ENCODE results near the gene ACTG1. TPM values are rescaled to one million over a fixed set of nuclear protein-coding genes. Genes with fewer than 3 reads are reported as not detected.

Gene ACTG1
- total RNA-seq, 2 donors from 2014 or later: 4,489 to 4,790 TPM

- peak; percentile 81 for DNase-seq
- intact Hi-C loops (cut with DNase I): loop anchor here (5.0 kb wide), 1 partner anchor 195 kb away; no protein-coding TSS in a partner anchor
- H3K9ac ChIP-seq (ENCODE audit: low read depth in 2 of 2, low read length in 2 of 2): peak overlapping the region; percentile 70 to 98
- H3K27me3 ChIP-seq: peaks cover 4% of the 10 kb centered on the region
- TF ChIP-seq CTCF (IDR thresholded peaks at IDR 0.05): no peak
- H3K4me1 ChIP-seq: peaks cover 16% of the 10 kb centered on the region
- no peaks in the 10 kb centered on the region for H3K36me3 ChIP-seq
- peak overlapping the region; percentile 83 for H3K27ac ChIP-seq
- H3K9me3 ChIP-seq: no peaks in the 10 kb centered on the region
- H3K4me3 ChIP-seq: peak overlapping the region; percentile 60
Observed at GRCh38 chr17:81487487-81488275, 24.9 kb downstream of the ACTG1 start.

DNA sequence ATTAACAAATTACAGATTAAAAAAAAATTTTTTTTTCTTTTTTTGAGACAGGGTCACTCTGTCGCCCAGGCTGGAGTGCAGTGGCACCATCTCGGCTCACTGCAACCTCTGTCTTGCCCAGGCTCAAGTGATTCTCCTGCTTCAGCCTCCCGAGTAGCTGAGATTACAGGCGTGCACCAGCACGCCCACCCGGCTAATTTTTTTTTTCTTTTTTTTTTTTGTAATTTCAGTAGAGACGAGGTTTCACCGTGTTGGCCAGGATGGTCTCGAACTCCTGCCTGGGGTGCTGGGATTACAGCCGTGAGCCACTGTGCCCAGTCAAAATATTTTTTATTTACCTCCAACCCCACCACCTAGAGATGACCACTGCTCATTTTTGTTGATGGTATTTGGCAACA, 25.5 kb downstream of the ACTG1 start:
- no peaks in the 10 kb centered on the region for H3K9me3 ChIP-seq
- TF ChIP-seq CTCF (IDR thresholded peaks at IDR 0.05): no peak
- no peak overlapping the region for H3K9ac ChIP-seq (ENCODE audit: low read depth in 2 of 2, low read length in 2 of 2)
- intact Hi-C loops (cut with DNase I): loop anchor here (5.0 kb wide), 1 partner anchor 195 kb away; no protein-coding TSS in a partner anchor
- H3K4me3 ChIP-seq: no peak overlapping the region
- H3K36me3 ChIP-seq: no peaks in the 10 kb centered on the region
- no peak overlapping the region for H3K27ac ChIP-seq
- peaks cover 16% of the 10 kb centered on the region for H3K4me1 ChIP-seq
- peaks cover 4% of the 10 kb centered on the region for H3K27me3 ChIP-seq
- DNase-seq: no peak

DNA sequence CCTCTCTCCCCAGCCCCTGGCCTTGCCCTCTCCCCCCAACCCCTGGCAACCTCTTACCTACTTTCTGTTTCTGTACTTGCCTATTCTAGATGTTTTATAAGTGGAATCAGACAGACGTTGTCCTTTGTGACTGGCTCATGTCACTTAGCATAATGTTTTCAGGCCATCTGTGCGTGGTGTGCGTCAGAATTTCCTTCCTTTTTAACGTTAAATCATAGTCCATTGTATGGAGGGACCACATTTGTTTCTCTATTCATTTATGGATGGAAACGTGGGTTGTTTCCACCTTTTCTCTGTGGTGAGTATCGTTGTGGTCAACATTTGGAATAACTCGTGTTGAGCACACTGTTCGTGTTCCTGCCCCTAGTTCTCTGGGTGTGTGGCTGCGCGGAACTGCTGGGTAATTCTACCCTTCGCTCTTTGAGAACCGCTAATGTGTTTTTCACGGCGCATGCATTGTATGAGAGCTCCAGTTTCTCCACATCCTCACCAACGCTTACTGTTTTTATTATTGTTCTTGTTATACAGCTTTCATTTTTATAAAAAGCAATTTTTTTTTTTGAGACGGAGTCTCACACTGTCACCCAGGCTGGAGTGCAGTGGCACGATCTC, 26.3 kb downstream of the ACTG1 start:
- Histone ChIP-seq H3K4me1 (peaks cover 16% of the 10 kb centered on the region), H3K27me3 (peaks cover 4% of the 10 kb centered on the region), H3K9me3 (no peaks in the 10 kb centered on the region), H3K36me3 (no peaks in the 10 kb centered on the region), H3K27ac (no peak overlapping the region), H3K9ac (ENCODE audit: low read depth in 2 of 2, low read length in 2 of 2) (no peak overlapping the region), H3K4me3 (no peak overlapping the region)
- no peak for DNase-seq
- intact Hi-C loops (cut with DNase I): loop anchor here (5.0 kb wide), 1 partner anchor 194 kb away; no protein-coding TSS in a partner anchor
- no peak for TF ChIP-seq CTCF (IDR thresholded peaks at IDR 0.05)

- intact Hi-C loops (cut with DNase I): loop anchor here (2.0 to 5.0 kb wide), 2 partner anchors 82 to 232 kb away; no protein-coding TSS in a partner anchor
- Histone ChIP-seq H3K4me1 (peaks cover 16% of the 10 kb centered on the region), H3K27me3 (peaks cover 4% of the 10 kb centered on the region), H3K9ac (ENCODE audit: low read depth in 2 of 2, low read length in 2 of 2) (peak overlapping the region in 1 of 2 donors; percentile 49), H3K4me3 (peak overlapping the region; percentile 26), H3K27ac (no peak overlapping the region), H3K9me3 (no peaks in the 10 kb centered on the region), H3K36me3 (no peaks in the 10 kb centered on the region)
- DNase-seq: peak; percentile 86
- TF ChIP-seq CTCF (IDR thresholded peaks at IDR 0.05): peak; percentile 99
Observed at GRCh38 chr17:81484195-81484979, 28.2 kb downstream of the ACTG1 start.

- H3K4me1 ChIP-seq: peaks cover 16% of the 10 kb centered on the region
Observed at GRCh38 chr17:81483862-81484194, 28.8 kb downstream of the ACTG1 start.

More at GRCh38 chr17:81483862-81484194, 28.8 kb downstream of the ACTG1 start:
- Histone ChIP-seq H3K36me3 (no peaks in the 10 kb centered on the region), H3K27ac (no peak overlapping the region), H3K27me3 (peaks cover 4% of the 10 kb centered on the region), H3K4me3 (peak overlapping the region; percentile 26), H3K9me3 (no peaks in the 10 kb centered on the region), H3K9ac (ENCODE audit: low read depth in 2 of 2, low read length in 2 of 2) (peak overlapping the region; percentile 34 to 38)
- intact Hi-C loops (cut with DNase I): loop anchor here (2.0 to 5.0 kb wide), 2 partner anchors 82 to 231 kb away; no protein-coding TSS in a partner anchor
- TF ChIP-seq CTCF (IDR thresholded peaks at IDR 0.05): no peak
- DNase-seq: no peak

Measured in colonic mucosa (tissue), 4 donors.